NCI-H2171 treated with DMSO at 0.1 percent for 48 hours (cell line): ENCODE measurements around the gene PLA2G4D.

Source experiments
- DNase-seq: peaks from one replicate; lab custom pipeline; 2025; lab: John Stamatoyannopoulos, UW

The PLA2G4D gene, protein sequence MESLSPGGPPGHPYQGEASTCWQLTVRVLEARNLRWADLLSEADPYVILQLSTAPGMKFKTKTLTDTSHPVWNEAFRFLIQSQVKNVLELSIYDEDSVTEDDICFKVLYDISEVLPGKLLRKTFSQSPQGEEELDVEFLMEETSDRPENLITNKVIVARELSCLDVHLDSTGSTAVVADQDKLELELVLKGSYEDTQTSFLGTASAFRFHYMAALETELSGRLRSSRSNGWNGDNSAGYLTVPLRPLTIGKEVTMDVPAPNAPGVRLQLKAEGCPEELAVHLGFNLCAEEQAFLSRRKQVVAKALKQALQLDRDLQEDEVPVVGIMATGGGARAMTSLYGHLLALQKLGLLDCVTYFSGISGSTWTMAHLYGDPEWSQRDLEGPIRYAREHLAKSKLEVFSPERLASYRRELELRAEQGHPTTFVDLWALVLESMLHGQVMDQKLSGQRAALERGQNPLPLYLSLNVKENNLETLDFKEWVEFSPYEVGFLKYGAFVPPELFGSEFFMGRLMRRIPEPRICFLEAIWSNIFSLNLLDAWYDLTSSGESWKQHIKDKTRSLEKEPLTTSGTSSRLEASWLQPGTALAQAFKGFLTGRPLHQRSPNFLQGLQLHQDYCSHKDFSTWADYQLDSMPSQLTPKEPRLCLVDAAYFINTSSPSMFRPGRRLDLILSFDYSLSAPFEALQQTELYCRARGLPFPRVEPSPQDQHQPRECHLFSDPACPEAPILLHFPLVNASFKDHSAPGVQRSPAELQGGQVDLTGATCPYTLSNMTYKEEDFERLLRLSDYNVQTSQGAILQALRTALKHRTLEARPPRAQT

DNA sequence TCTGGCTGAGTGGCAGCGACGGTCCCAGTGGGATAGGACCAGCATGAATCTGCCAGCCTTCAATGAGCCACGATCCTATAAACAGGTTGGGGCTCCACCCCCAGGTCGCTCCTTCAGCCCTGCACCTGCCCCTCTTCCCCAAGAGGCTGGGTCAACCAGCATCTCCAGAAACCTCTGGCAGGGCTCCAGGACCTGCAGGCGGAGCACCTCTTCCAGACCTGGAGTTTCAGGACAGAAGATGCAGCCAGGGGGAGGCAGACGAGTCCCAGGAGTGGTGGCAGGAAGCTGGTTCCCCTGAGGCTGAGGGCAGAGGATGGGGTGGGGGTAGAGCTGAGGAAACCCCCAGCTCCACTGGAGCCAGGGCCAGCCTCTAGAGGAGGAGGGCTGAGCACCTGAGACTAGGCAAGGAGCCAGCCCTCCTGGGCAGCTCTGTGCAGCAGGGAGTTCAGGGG, at the start of gene PLA2G4D:
TSS of gene PLA2G4D (minus strand) at position 51 of the 452 bp plus-strand sequence. CDS start 103 bp downstream, outside the sequence.
- peak; percentile 98 for DNase-seq

DNA sequence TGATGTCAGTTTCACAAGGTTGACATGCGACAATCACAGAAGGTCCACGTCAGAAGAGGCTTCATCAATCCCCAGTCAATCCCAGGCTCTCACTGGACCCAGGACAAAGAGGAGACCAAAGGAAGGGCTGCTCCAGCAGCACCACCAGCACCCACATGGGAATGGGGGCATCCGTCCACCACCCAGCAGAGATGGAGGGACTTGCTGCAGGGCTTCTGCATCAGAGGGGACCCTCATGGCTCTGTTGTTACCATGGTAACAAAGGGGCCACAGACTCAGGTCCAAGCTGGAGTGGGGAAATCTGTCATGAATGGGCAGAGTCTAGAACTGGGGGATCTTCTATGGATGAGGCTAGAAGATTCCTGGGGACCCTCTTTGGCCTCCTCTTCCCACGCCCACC, 49.0 kb upstream of the PLA2G4D start:
- no peak for DNase-seq

DNA sequence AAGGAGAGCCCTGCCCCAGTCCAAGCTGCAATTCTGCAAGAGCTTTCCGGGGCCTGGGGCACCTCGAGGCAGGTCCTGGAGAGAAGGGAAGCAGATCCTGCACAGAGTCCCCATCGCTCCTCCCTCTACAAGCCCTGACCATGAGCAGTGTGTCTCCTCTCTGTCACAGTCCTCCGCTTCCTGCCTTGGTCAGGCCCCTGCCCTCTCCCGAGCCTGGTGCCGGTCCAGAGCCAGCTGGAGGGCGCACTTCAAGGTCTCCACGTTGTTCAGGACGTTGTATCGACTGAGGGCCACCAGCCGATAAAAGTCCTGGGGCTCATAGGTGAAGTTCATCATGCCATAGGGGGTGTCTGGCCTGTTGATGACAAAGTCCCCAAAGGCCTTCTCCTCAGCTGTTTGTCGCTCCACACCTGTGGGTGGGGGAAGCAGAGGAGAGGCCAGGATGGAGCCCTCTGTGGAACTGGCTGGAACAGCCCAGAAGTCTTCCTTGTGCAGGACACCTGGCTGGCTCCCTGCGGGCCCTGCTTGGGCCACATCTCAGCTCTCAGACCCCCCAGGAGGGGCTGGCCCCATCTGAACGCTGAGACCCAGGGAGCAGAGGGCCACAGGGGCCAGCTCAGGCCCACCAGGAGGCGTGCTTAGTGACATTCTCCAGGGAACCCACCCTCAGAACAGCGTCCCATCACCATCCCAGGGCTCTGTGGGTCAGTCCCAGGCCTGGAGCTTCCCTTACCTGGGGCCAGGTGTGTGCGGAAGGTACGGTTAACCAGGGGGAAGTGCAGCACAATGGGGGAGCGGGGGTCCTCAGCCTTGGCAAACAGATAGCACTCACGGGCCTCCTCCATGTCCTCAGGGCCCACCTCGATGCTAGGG, 47.7 kb upstream of the PLA2G4D start:
- no peak for DNase-seq

DNA sequence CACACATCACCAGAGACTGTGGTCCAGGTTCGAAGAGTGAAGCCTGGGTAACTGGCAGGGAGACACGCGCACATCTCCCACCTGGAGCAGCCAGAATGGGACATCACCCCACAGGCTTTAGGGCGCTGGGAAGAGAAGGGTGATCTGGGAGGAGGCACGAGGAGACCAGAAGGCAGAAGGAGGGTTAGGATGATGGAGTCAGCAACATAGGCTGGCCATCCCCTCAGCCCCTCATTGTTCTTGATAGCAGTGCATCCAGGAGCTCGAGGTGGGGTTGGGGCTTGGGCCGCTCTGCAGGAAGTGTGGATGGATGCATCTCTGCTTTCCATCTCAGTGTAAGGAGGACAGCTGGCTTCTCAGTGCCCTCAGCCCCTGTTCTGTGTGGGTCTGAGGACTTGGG, 46.9 kb upstream of the PLA2G4D start:
- no peak for DNase-seq

DNA sequence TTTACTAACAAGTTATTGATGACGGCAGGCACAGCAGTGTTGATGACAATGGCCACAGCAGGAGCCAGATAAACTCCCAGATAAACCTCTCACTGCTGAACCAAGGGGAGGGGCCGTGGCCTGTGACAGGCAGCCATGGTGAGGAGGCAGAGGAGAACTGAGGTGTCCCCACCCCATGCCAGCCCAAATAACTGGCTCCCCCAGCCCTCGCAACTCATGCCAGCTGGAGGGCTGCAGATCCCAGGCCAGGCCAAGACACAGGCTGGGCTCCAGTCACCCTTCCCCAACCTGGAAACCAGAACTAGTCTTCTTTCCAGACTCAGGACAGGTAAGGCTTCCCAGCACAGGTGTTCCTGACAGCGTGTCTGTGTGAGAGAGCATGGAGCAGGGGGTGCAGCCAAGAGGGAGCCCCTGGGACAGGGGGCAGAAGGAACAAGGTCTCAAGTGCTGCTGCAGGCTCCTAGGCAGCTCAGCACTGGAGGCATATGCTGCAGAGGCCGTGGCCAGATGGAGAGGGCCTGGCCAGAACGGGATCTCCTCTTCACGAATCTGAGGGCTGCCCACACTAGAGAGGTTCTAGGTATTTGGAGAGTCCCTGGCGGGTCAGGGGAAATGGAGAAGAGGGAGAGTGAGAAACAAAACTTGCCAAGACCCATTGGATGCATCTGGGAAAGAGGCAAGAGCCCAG, 46.2 kb upstream of the PLA2G4D start:
- DNase-seq = no peak

DNA sequence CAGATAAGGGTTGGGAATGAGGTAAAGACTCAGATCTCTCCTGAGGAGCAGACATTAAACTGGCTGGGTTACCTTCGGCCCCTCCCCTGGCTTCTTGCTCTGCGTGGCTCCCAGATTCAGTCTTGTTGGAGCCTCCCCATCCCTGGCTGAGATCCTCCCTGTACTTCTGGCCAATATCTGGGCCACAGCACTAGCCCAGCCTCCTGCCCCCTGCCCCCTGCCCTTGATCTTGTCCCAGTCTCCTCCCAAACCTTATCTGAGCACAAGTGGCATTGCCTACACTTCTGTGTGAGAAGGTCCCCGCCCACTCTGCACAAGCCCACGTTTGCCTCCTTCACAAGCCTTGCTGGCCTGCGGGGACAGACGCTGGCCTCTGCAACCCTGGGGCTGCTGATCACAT, 45.2 kb upstream of the PLA2G4D start:
- no peak for DNase-seq

DNA sequence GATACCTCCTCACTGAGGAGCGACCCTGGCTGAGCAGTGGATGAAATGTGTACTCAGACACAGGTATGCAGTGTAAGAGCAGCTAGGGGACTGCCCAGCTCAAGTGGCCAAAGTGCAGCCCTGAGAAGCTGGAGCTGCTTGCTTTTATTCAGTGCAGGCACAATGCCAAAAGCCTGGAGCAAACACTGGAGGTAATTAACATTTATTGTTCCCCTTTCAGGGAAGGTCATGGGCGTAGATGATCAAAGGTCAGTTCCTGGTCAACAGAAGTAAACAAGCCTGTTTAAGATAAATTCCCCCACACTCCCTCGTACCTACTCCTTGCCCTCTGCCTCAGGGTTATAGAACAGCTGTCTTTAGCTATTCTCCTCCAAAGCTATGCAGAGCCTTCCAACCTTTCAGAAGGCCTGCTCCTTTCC, 44.6 kb upstream of the PLA2G4D start:
- DNase-seq = no peak

DNA sequence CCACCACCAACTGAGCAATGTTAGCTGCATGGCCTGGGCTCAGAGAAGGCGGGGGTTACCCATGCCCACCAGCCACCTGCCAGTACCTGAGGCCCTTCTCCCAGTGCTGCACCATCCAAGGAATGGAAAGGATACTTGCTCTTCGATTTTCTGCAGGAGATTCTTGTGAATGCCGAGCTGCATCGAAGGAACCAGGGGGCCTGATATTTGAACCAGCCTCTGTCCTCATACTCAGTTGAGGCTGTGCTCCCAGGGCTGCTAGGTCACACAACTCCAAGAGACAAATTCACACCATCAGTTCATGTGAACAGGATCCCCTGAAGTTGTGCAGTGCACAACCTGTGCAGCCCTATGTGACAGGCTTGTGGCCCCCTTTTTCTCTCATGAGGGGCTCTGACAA, 44.0 kb upstream of the PLA2G4D start:
- no peak for DNase-seq

DNA sequence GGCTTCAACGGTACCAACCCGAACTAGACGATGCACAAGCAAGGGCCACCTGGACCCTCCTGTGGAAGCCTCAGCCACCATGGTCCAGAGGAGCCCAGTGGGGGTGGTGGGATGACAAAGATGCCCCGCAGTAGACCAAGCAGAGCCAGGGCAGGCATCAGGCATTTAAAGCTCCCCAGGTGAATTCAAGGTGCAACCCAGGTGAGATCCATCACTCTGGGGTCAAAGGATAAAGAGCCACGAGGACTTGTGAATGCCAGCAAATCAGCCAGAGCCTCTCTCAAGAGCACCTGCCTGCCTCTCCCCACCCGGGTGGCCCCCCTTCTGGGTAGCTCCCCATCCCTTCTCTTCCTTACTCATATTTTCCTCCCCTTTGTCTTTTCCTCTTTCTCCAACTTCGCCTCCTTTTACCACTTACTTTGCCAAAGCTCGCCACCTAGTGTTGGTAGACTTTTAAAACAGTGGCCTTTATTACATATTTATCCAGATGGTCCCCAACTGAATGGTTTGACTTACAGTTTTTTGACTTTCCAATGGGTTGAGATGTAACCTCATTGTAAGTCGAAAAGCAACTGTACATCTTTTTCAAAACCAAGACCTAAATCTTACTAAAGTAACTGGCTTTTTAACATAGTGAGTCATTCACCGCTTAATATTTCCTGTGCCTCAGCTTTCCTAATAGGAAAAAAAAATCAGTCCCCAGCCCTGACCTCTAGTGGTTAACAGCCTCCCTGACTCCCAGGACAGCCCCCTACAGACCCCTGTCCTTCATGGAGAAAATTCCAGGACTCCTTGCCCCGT, 43.3 kb upstream of the PLA2G4D start:
- DNase-seq = peak; percentile 84

DNA sequence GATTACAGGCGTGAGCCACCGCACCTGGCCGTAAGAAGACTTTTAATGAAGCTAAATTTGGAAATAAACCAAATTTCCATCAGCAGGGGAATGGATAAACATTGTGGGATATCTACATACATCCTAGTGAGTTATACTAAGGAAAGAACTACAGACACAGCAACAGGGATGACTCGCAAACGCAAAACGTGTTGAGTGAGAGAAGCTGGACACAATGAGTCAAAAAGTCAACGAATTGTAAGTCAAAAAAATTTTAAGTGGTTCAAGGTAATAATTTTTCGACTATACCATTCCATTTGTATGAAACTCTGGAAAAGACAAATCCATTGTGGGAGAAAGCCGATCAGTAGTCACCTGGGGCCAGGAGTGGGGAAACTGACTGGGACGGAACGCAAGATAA, 42.2 kb upstream of the PLA2G4D start:
- no peak for DNase-seq

DNA sequence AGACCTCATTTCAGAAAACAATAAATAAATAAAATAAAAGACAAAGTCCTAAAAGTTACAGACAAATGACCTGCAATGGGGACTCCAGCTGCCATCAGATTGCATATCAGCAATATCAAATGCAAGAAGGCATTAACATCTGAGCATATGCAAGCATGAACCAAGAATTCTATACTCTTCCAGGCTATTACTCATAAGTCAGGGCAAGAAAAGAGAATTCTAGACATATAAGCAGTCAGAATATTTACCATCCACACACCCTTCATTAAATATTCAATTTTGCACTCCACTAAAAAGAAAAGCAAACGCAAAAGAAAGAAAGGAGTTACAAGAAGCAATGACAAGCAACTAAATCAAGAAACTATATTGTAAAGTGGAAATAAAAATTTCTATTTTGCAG, 41.0 kb upstream of the PLA2G4D start:
- no peak for DNase-seq

DNA sequence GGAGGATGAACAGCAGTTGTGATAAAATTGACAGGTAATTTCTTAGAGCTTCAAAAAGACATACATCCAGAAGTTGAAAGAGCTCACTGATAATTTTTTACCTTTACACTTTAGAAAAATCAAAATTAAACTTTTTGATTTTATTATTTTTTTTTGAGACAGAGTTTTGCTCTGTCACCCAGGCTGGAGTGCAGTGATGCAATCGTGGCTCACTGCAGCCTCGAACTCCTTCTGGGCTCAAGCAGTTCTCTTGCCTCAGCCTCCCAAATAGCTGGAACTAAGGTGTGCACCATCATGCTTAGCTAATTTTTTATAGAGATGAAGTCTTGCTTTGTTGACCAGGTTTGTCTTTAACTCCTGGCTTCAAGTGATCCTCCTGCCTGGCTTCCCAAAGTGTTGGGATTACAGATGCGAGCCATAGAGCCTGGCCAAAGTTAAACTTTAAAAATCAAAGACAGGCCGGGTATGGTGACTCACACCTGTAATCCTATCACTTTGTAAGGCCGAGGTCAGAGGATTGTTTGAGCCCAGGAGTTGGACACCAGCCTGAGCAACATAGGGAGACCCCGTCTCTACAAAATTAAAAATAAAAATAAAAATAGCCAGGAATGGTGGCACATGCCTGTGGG, 40.4 kb upstream of the PLA2G4D start:
- DNase-seq = no peak

DNA sequence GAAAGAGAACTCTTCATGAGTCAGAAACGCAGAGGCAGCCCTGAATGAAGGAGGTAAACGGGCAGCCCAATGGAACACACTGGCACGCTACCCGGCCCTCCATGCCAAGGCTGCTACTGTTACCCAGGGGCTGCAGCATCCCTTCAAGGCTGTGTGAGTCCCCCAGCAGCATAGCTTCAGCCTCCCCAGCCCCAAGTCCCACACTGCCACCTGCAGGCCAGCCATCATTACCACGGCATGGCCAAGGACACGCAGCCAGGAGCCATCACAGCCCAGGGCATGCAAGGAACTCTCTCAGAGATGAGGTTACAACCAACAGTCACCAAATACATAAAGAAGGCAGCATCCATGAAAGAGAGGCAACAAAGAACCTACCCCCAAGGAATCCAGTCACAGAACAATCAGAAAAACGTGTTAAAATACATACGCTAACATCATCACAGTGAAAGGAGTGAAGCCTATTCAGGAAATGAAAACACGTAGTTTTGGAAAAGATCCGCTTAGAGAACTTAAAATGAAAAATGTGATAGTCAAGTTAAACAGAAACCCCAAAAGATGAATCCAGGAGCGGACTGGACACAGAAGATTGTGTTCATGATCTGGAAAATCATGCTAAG, 39.6 kb upstream of the PLA2G4D start:
- DNase-seq = peak; percentile 46

DNA sequence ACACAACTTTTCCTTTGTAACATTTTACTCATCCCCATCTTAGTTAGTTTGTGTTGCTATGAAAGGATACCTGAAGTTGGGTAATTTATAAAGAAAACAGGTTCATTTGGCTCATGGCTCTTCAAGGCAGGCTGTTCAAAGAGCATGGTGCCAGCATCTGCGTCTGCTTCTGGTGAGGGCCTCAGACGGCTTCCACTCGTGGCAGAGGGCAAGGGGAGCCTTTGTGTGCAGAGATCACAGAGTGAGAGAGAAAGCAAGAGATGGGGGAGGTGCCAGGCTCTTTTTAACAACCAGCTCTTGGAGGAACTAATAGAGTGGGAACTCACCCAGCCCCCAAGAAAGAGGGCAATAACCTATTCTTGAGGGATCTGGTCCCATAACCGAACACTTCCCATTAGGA, 39.0 kb upstream of the PLA2G4D start:
- DNase-seq = no peak

DNA sequence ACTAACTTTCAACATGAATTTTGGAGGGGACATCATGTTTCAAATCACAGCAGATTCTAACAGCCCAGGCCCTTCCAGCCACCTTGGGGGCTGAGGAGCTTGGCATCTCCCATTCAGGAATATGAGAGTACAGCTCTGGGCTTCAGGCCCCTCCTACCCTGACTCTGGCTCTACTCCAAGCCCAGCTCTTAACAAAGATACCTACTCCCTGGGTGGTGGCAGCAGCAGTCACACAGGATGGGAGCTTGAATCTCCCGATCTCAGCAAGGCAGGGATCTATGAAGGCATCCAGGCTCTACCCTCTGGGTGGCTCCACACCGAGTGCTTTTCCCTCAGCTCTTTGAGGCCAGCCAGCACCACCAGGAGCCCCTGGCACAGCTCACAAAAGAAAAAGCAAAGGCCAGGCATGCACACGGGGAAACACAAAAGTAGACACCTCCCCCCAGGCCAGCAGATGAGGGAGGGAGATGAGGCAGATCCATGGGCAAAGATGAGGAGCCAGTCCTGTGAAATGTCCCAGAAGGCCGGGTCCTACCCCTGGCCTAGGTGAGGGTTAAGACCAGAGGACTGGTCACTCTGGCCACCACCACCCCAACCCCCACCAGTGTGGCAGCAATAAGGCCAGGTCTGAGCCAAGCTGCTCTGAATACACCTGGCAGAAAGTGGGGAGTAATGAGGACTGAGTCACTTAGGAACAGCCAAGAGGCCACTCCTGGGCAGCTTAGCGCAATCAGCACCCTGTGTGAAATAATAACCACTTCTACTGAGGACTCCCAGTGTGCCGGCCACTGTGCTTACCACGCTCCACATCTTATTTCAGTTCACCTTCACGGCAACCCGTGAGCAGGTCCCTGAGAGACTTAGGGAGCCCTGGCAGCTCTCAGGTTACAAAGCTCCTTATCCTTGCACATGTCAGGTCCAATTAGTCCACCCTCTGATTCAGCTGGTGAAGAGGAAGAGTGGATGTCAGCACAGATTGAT, 37.8 kb upstream of the PLA2G4D start:
- peak; percentile 91 for DNase-seq

DNA sequence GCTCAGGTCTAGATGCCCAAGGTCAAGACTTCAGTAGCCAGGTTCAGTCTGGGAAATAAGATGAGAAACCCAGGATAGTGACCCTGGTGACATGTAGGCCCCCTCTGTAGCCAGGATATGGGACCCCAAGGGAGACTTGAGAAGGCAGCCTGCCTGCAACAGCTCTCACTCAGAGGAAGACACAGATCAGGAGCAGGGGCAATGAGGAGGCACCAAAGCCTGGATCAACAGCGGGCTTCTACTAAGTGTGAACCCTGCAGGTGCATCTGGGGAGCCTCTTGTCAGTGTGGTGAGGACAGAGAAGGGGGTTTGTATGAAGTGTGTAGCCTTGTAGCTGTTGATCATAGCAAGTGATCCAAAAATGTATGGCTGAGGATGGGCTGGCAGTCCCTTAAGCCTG, 36.6 kb upstream of the PLA2G4D start:
- no peak for DNase-seq

DNA sequence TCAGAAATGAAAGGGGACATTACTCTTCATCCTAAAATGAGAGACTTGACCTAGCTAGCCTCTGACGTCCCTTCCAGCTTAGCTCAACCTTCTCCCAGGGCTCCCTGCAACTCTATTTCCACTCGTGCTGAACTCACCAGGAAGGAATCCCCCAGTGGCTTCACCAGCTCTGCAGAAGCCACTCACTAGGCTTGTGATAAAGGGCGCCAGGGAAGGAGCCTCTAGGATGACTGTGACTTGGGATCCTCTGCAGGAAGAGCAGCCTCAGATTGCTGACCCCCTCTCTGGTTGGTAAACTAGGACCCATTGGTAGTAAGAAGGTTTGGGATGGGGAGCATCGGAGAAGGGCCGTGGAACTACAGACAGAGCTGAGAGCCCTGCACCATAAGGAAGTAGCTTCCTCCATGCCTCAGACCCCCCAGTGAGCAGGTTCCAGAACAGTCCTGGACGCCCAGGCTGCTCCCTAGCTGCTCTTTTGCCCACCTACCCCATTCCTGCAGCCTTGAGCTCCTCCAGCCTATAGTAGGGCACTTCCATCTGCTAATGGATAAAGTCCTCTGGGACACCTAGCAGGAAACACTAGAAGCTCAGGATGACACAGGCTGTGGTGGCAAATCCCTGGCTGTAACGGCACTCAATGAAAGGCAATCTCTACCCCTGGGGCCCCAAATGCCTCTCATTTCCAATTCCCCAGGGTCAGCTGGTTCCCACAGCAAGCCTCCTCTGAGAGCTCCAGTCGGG, 36.1 kb upstream of the PLA2G4D start:
- peak; percentile 83 for DNase-seq

DNA sequence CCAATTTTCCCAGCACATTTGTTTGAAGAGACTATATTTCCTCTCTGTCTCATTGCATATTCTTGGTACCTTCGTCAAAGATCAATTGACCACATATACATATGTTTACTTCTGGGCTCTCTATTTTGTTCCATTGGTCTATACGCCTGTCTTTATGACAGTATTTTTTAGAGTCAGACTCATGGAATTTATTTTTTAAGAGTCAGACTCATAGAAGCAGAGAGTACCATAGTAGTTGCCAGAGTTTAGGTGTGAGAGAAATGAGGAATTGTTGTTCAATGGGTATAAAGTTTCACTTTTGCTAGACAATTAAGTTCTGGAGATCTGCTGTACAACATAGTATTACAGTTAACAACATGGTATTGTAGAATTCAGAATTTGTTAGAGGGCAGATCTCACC, 35.0 kb upstream of the PLA2G4D start:
- no peak for DNase-seq
